ENCODE measurements around the gene SLC22A23. TPM values are rescaled to one million over a fixed set of nuclear protein-coding genes. Genes with fewer than 3 reads are reported as not detected.

SLC22A23 gene
- total RNA-seq, 4 donors from 2014 or later, result 8.3 to 22.5 (median 12.8) TPM

- ATAC-seq (ENCODE audit: low FRiP score) (no peak), DNase-seq (ENCODE audit: low spot score) (no peak)
- TF ChIP-seq CTCF (IDR thresholded peaks at IDR 0.05), result no peak
These were observed 119.9 kb downstream of the SLC22A23 start for GRCh38 chr6:3336859-3337515.

GRCh38 chr6:3336066-3336786 lies 120.6 kb downstream of the SLC22A23 start:
- no peak for ATAC-seq (ENCODE audit: low FRiP score)
- no peak for DNase-seq (ENCODE audit: low spot score)
- TF ChIP-seq CTCF (IDR thresholded peaks at IDR 0.05), result no peak

DNA sequence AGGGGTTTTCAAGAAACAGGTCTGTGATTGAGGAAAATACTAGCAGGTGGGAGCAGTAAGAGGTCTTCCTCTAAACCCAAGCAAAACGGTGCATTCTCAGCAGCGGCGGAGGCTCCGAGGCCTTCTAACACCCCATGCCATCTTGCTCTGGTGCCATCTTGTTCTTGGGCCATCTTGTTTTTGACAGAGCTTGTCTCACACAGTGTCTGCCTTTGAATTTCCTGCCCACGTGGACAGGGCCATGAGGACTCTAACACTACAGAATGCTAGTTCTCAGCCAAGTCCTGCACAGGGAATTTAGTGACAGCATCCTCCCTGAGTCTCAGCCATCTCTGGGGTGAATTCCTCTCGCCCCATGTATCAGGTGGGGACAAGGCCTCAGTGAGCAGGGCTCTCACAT lies 121.7 kb downstream of the SLC22A23 start:
- TF ChIP-seq CTCF (IDR thresholded peaks at IDR 0.05), result no peak
- ATAC-seq (ENCODE audit: low FRiP score) (no peak), DNase-seq (ENCODE audit: low spot score) (no peak)

- ATAC-seq (ENCODE audit: low FRiP score), result peak; percentile 61
- no peak for DNase-seq (ENCODE audit: low spot score)
- TF ChIP-seq CTCF (IDR thresholded peaks at IDR 0.05), result no peak
These were observed 122.3 kb downstream of the SLC22A23 start for GRCh38 chr6:3334555-3334954.

GRCh38 chr6:3333263-3333662 lies 123.6 kb downstream of the SLC22A23 start:
- TF ChIP-seq CTCF (IDR thresholded peaks at IDR 0.05), result no peak
- ATAC-seq (ENCODE audit: low FRiP score) (no peak), DNase-seq (ENCODE audit: low spot score) (no peak)

GRCh38 chr6:3331971-3332370 lies 124.9 kb downstream of the SLC22A23 start:
- TF ChIP-seq CTCF (IDR thresholded peaks at IDR 0.05), result no peak
- no peak for ATAC-seq (ENCODE audit: low FRiP score)
- no peak for DNase-seq (ENCODE audit: low spot score)

DNA sequence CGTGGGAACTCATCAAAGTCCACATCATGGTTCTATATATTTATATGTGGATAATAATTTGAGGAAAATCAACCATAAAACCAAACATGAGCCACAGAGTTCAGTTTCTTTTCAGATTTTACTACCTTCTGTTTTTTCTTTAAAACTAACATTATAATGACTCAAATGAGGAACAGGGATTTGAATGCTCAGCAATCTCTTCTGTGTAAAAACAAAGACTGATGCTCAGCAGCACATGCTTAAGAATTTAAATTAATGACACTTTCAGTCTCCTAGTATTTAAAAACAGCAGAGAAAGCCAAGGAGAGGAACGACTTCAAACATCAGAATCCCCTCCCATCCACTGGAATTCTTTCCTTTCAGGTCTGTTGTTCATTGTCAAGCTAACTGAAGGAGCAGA lies 125.4 kb downstream of the SLC22A23 start:
- TF ChIP-seq CTCF (IDR thresholded peaks at IDR 0.05), result no peak
- ATAC-seq (ENCODE audit: low FRiP score), result no peak
- DNase-seq (ENCODE audit: low spot score), result no peak

Data from omental fat pad (tissue), 4 donors.